ENCODE data around the gene SLC35E3. TPM values are rescaled to one million over a fixed set of nuclear protein-coding genes. Genes with fewer than 3 reads are reported as not detected.

SLC35E3 gene
- total and polyA plus RNA-seq, 2 donors (not counting 1 experiment from before 2014, with no cell fraction given) = 4.1 to 11.1 TPM

DNA sequence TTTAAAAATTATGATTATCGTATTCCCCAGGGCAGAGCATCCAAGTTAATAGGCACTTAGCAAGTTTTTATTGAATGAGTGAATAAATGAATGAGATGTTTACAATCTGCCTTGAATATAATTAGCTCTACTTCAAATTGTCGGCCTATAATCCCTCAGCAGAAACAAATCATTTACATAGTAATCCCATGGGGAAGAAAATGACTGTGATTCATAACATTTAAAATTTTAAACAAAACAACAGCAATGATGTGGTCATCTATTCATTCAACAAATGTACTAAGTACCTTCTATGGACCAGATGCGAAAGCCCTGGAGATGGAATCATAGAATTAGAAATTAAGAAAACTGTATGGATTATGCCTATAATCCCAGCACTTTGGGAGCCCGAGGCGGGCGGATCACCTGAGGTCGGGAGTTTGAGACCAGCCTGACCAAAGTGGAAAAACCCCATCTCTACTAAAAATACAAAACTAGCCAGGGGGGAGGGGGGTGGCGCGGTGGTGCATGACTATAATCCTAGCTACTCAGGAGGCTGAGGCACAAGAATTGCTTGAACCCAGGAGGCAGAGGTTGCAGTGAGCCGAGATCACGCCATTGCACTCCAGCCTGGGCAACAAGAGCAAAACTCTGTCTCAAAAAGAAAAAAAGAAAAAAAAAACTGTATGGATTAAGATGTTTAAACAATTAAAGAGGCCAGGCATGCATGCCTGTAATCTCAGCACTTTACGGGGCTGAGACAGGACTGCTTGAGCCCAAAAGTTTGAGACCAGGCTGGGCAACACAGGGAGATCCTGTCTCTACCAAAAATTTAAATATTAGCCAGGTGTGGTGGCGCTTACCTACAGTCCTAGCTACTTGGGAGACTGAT is 44.3 kb downstream of the SLC35E3 start:
- H3K9ac ChIP-seq (ENCODE audit: insufficient read depth, low read length) = no peak overlapping the region
- no peak for DNase-seq (ENCODE audit: low read depth in 2 of 2)
- H3K4me3 ChIP-seq (replicated peaks in 1 of 4; ENCODE audit: control extremely low read depth in 1 of 4, insufficient read depth in 1 of 4, low read depth in 3 of 4, low read length in 4 of 4) = no peak overlapping the region
- no peaks in the 10 kb centered on the region for H3K79me2 ChIP-seq (ENCODE audit: control insufficient read depth, insufficient read depth, low read length)
- no peaks in the 10 kb centered on the region for H3K36me3 ChIP-seq (ENCODE audit: control insufficient read depth, insufficient read depth, low read length)
- H4K20me1 ChIP-seq (ENCODE audit: control insufficient read depth, extremely low read depth, insufficient read depth, low read length) = no peaks in the 10 kb centered on the region
- H3K27ac ChIP-seq (ENCODE audit: insufficient read depth, low read length) = no peak overlapping the region
- H3K4me1 ChIP-seq (ENCODE audit: control insufficient read depth, extremely low read depth, insufficient read depth, low read length) = peaks cover 2% of the 10 kb centered on the region
- H3K9me3 ChIP-seq (ENCODE audit: control insufficient read depth, insufficient read depth, low read depth, low read length) = no peaks in the 10 kb centered on the region
- TF ChIP-seq EZH2 (IDR thresholded peaks at IDR 0.05; ENCODE audit: low read length, missing control alignments) = no peak
- TF ChIP-seq, protein P1, sequence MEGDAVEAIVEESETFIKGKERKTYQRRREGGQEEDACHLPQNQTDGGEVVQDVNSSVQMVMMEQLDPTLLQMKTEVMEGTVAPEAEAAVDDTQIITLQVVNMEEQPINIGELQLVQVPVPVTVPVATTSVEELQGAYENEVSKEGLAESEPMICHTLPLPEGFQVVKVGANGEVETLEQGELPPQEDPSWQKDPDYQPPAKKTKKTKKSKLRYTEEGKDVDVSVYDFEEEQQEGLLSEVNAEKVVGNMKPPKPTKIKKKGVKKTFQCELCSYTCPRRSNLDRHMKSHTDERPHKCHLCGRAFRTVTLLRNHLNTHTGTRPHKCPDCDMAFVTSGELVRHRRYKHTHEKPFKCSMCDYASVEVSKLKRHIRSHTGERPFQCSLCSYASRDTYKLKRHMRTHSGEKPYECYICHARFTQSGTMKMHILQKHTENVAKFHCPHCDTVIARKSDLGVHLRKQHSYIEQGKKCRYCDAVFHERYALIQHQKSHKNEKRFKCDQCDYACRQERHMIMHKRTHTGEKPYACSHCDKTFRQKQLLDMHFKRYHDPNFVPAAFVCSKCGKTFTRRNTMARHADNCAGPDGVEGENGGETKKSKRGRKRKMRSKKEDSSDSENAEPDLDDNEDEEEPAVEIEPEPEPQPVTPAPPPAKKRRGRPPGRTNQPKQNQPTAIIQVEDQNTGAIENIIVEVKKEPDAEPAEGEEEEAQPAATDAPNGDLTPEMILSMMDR (conservative IDR thresholded peaks at IDR 0.05 in 1 of 2, IDR thresholded peaks at IDR 0.05 in 1 of 2; ENCODE audit: low read depth in 1 of 2, low read length in 2 of 2) = no peak
- no peaks in the 10 kb centered on the region for H3K27me3 ChIP-seq (ENCODE audit: control insufficient read depth, insufficient read depth, low read length)
- no peak overlapping the region for H2AFZ ChIP-seq (ENCODE audit: low read length)
- H3K4me2 ChIP-seq (ENCODE audit: extremely low read depth, insufficient read depth, low read length) = no peak overlapping the region

DNA sequence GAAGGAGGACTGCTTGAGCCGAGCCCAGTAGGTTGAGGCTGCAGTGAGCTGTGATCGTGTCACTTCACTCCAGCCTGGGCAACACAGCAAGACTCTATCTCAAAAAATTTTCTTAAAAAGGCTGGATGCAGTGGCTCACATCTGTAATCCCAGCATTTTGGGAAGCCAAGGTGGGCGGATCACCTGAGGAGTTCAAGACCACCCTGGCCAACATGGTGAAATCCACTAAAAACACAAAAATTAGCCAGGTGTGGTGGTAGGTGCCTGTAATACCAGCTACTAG is 44.9 kb downstream of the SLC35E3 start:
- Histone ChIP-seq H3K27me3 (ENCODE audit: control insufficient read depth, insufficient read depth, low read length) (no peaks in the 10 kb centered on the region), H3K9ac (ENCODE audit: insufficient read depth, low read length) (no peak overlapping the region), H3K79me2 (ENCODE audit: control insufficient read depth, insufficient read depth, low read length) (no peaks in the 10 kb centered on the region), H3K36me3 (ENCODE audit: control insufficient read depth, insufficient read depth, low read length) (no peaks in the 10 kb centered on the region), H3K9me3 (ENCODE audit: control insufficient read depth, insufficient read depth, low read depth, low read length) (no peaks in the 10 kb centered on the region), H3K4me3 (replicated peaks in 1 of 4; ENCODE audit: control extremely low read depth in 1 of 4, insufficient read depth in 1 of 4, low read depth in 3 of 4, low read length in 4 of 4) (no peak overlapping the region), H2AFZ (ENCODE audit: low read length) (no peak overlapping the region), H3K4me2 (ENCODE audit: extremely low read depth, insufficient read depth, low read length) (no peak overlapping the region), H3K4me1 (ENCODE audit: control insufficient read depth, extremely low read depth, insufficient read depth, low read length) (peaks cover 2% of the 10 kb centered on the region), H3K27ac (ENCODE audit: insufficient read depth, low read length) (no peak overlapping the region), H4K20me1 (ENCODE audit: control insufficient read depth, extremely low read depth, insufficient read depth, low read length) (no peaks in the 10 kb centered on the region)
- TF ChIP-seq, protein P1 (conservative IDR thresholded peaks at IDR 0.05 in 1 of 2, IDR thresholded peaks at IDR 0.05 in 1 of 2; ENCODE audit: low read depth in 1 of 2, low read length in 2 of 2) = no peak
- no peak for TF ChIP-seq EZH2 (IDR thresholded peaks at IDR 0.05; ENCODE audit: low read length, missing control alignments)
- no peak for DNase-seq (ENCODE audit: low read depth in 2 of 2)

DNA sequence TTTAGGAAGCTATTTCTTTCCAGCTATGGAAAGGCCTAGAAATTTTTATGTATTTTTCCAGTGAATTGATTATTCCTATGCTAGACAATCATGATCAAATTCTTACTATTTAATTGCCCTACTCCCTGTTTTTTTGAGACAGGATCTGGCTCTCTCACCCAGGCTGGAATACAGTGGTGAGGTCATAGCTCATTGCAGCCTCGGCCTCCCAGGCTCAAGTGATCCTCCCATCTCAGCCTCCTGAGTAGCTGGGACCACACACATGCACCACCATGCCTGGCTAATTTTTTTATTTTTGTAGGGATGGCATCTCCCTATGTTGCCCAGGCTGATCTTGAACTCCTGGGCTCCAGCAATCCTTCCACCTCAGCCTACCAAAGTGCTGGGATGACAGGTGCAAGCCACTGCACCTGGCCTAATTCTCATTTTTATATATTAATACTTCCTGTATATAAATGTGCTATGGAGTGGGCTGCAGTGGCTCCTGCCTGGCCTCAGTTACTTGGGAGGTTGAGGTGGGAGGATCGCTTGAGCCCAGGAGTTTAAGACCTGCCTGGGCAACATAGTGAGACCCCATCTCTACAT is 46.0 kb downstream of the SLC35E3 start:
- H3K79me2 ChIP-seq (ENCODE audit: control insufficient read depth, insufficient read depth, low read length) = no peaks in the 10 kb centered on the region
- H4K20me1 ChIP-seq (ENCODE audit: control insufficient read depth, extremely low read depth, insufficient read depth, low read length) = no peaks in the 10 kb centered on the region
- no peak overlapping the region for H2AFZ ChIP-seq (ENCODE audit: low read length)
- peaks cover 2% of the 10 kb centered on the region for H3K4me1 ChIP-seq (ENCODE audit: control insufficient read depth, extremely low read depth, insufficient read depth, low read length)
- TF ChIP-seq EZH2 (IDR thresholded peaks at IDR 0.05; ENCODE audit: low read length, missing control alignments) = no peak
- TF ChIP-seq, protein P1 (conservative IDR thresholded peaks at IDR 0.05 in 1 of 2, IDR thresholded peaks at IDR 0.05 in 1 of 2; ENCODE audit: low read depth in 1 of 2, low read length in 2 of 2) = no peak
- H3K27me3 ChIP-seq (ENCODE audit: control insufficient read depth, insufficient read depth, low read length) = no peaks in the 10 kb centered on the region
- no peaks in the 10 kb centered on the region for H3K36me3 ChIP-seq (ENCODE audit: control insufficient read depth, insufficient read depth, low read length)
- no peak overlapping the region for H3K4me3 ChIP-seq (replicated peaks in 1 of 4; ENCODE audit: control extremely low read depth in 1 of 4, insufficient read depth in 1 of 4, low read depth in 3 of 4, low read length in 4 of 4)
- H3K9ac ChIP-seq (ENCODE audit: insufficient read depth, low read length) = no peak overlapping the region
- H3K27ac ChIP-seq (ENCODE audit: insufficient read depth, low read length) = no peak overlapping the region
- H3K9me3 ChIP-seq (ENCODE audit: control insufficient read depth, insufficient read depth, low read depth, low read length) = no peaks in the 10 kb centered on the region
- no peak for DNase-seq (ENCODE audit: low read depth in 2 of 2)
- H3K4me2 ChIP-seq (ENCODE audit: extremely low read depth, insufficient read depth, low read length) = no peak overlapping the region

Data from fibroblast of lung (primary cell).